Endodermal cell (in vitro differentiated cells): ENCODE measurements around the gene RGS5. TPM values are rescaled to one million over a fixed set of nuclear protein-coding genes. Genes with fewer than 3 reads are reported as not detected.

Experiments
- DNase-seq: peaks from one replicate; pipeline ENCODE4 v3.0.0-alpha.2; 2017
- H3K27ac ChIP-seq: 2 replicates; pipeline ENCODE4 v1.5.1; 2013; ENCODE audit warnings: mild to moderate bottlenecking, low read depth, low read length, moderate library complexity
- H3K27me3 ChIP-seq: 2 replicates; pipeline ENCODE4 v1.6.1; 2013; ENCODE audit warnings: mild to moderate bottlenecking, low read length, moderate library complexity; ENCODE audit not compliant: insufficient read depth, control insufficient read depth, poor library complexity, severe bottlenecking
- H3K36me3 ChIP-seq: 2 replicates; pipeline ENCODE4 v1.7.0; 2013; ENCODE audit warnings: mild to moderate bottlenecking, low read length, moderate library complexity; ENCODE audit not compliant: control insufficient read depth, insufficient read depth
- H3K4me1 ChIP-seq: one replicate; pipeline ENCODE4 v1.7.0; 2013; ENCODE audit warnings: low read length; ENCODE audit not compliant: control insufficient read depth, insufficient read depth
- H3K4me3 ChIP-seq: 2 replicates; pipeline ENCODE4 v1.5.1; 2013; ENCODE audit warnings: mild to moderate bottlenecking, low read length, moderate library complexity
- H3K9ac ChIP-seq: 2 replicates; pipeline ENCODE4 v1.6.1; 2013; ENCODE audit warnings: mild to moderate bottlenecking, low read length, moderate library complexity; ENCODE audit not compliant: poor library complexity, severe bottlenecking; ENCODE audit errors: extremely low read depth
- H3K9me3 ChIP-seq: 2 replicates; pipeline ENCODE4 v1.6.1; 2013; ENCODE audit warnings: mild to moderate bottlenecking, low read length, moderate library complexity; ENCODE audit not compliant: control insufficient read depth
- H3K27ac Mint-ChIP-seq: 2 replicates; pipeline ENCODE4 v1.8.0; 2020; ENCODE audit warnings: mixed read lengths
- H3K27me3 Mint-ChIP-seq: 2 replicates; pipeline ENCODE4 v1.8.0; 2021; ENCODE audit warnings: mild to moderate bottlenecking, mixed read lengths; ENCODE audit not compliant: insufficient read depth
- H3K36me3 Mint-ChIP-seq: 2 replicates; pipeline ENCODE4 v1.8.0; 2020; ENCODE audit warnings: low read depth, mixed read lengths
- H3K4me1 Mint-ChIP-seq: 2 replicates; pipeline ENCODE4 v1.8.0; 2020; ENCODE audit warnings: mixed read lengths
- H3K4me3 Mint-ChIP-seq: 2 replicates; pipeline ENCODE4 v1.8.0; 2020; ENCODE audit warnings: mild to moderate bottlenecking, moderate library complexity, mixed read lengths
- H3K9me3 Mint-ChIP-seq: 2 replicates; pipeline ENCODE4 v1.8.0; 2020; ENCODE audit warnings: mild to moderate bottlenecking, mixed read lengths
- CTCF ChIP-seq: fragments of 200-600 bp; sonication (generic); conservative IDR thresholded peaks from 2 replicates; pipeline ENCODE4 v1.5.0; 2021; ENCODE audit warnings: antibody characterized with exemption, mild to moderate bottlenecking
- WGBS, 2 experiments: methylation state at CpG; one replicate each; pipeline versions ENCODE4 v1.1.5 to v1.1.7; 2013; ENCODE audit warnings: missing lambda C conversion rate in 2 of 2, mixed read lengths in 1 of 2; ENCODE audit not compliant: insufficient coverage in 1 of 2, insufficient read length in 1 of 2; 5-methylcytosine and 5-hydroxymethylcytosine counted together
- total RNA-seq, 2 donors: library from RNA; stranded (reverse); fragmentation: NEBNext Ultra II Directional in 1 of 2; extraction: Animal tissue kit (Norgen Biotek cat#: 25700) in 1 of 2; gene quantifications; 2 replicates in 1 of 2; 3 replicates in 1 of 2; pipeline ENCODE4 v1.2.1, GENCODE V29; 2021

Gene RGS5
- total RNA-seq, 2 donors from 2014 or later: 48.4 to 88.9 TPM

GRCh38 chr1:163106364-163106987 lies 96.2 kb downstream of the RGS5 start:
- TF ChIP-seq CTCF: no peak
- DNase-seq: no peak
- Mint-ChIP-seq H3K27ac (no peak overlapping the region), H3K4me1 (no peaks in the 10 kb centered on the region), H3K4me3 (no peak overlapping the region), H3K36me3 (peaks cover 5% of the 10 kb centered on the region), H3K27me3 (no peaks in the 10 kb centered on the region), H3K9me3 (peaks cover 23% of the 10 kb centered on the region)
- Histone ChIP-seq H3K9ac (no peak overlapping the region), H3K9me3 (no peaks in the 10 kb centered on the region), H3K4me1 (no peaks in the 10 kb centered on the region), H3K36me3 (no peaks in the 10 kb centered on the region), H3K4me3 (no peak overlapping the region), H3K27ac (no peak overlapping the region), H3K27me3 (no peaks in the 10 kb centered on the region)
- 90 to 91% methylated on average over 2 of the region's 2 CpGs for WGBS, 2 experiments

- WGBS, 2 experiments: 94 to 96% methylated on average over 3 to 4 of the region's 4 CpGs
- no peaks in the 10 kb centered on the region for H3K27me3 Mint-ChIP-seq
- H3K4me3 ChIP-seq: no peak overlapping the region
- H3K27me3 ChIP-seq: no peaks in the 10 kb centered on the region
- no peak overlapping the region for H3K27ac ChIP-seq
- H3K4me3 Mint-ChIP-seq: no peak overlapping the region
- H3K9me3 Mint-ChIP-seq: peaks cover 15% of the 10 kb centered on the region
- no peak for TF ChIP-seq CTCF
- H3K9ac ChIP-seq: no peak overlapping the region
- H3K27ac Mint-ChIP-seq: no peak overlapping the region
- H3K9me3 ChIP-seq: no peaks in the 10 kb centered on the region
- no peaks in the 10 kb centered on the region for H3K36me3 Mint-ChIP-seq
- H3K36me3 ChIP-seq: no peaks in the 10 kb centered on the region
- no peak for DNase-seq
- H3K4me1 Mint-ChIP-seq: no peaks in the 10 kb centered on the region
- H3K4me1 ChIP-seq: no peaks in the 10 kb centered on the region
Measured at GRCh38 chr1:163104385-163105099, 98.2 kb downstream of the RGS5 start.

DNA sequence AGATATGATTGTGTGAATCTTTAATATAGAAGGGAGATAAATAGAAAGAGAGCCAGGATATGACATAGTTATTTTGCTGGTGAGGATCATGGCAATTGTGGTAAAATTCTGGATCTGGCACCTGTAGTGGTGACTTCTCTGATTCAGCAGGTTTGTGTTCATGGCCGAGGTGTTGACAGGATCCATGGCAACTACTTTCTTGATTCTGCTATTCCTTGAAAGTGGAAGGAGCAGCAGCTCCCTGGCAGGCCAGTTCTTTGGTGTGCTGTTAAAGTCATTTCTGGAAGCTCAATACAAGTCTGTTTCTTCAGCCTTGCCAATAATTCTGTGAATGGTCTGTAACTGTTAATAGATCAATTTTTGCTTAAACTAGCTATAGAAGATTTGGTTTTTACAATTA lies 100.1 kb downstream of the RGS5 start:
- H3K27ac Mint-ChIP-seq: no peak overlapping the region
- no peak overlapping the region for H3K4me3 ChIP-seq

More for the DNA sequence above, 100.1 kb downstream of the RGS5 start:
- no peaks in the 10 kb centered on the region for H3K4me1 ChIP-seq
- H3K4me3 Mint-ChIP-seq: no peak overlapping the region
- no peak for DNase-seq
- no peaks in the 10 kb centered on the region for H3K9me3 Mint-ChIP-seq
- H3K36me3 Mint-ChIP-seq: no peaks in the 10 kb centered on the region
- H3K9ac ChIP-seq: no peak overlapping the region
- no peaks in the 10 kb centered on the region for H3K27me3 Mint-ChIP-seq
- H3K36me3 ChIP-seq: no peaks in the 10 kb centered on the region
- no peak overlapping the region for H3K27ac ChIP-seq
- no peaks in the 10 kb centered on the region for H3K27me3 ChIP-seq
- no peak for TF ChIP-seq CTCF
- H3K4me1 Mint-ChIP-seq: no peaks in the 10 kb centered on the region
- 75 to 100% methylated on average over 1 of the region's 1 CpG for WGBS, 2 experiments
- H3K9me3 ChIP-seq: no peaks in the 10 kb centered on the region
